Measurements from ENCODE around the gene SLC4A3.

SLC4A3 gene

GRCh38 chr2:219614076-219614860 is 13.2 kb upstream of the SLC4A3 start:
- no peak overlapping the region for H3K27ac ChIP-seq
- no peak for TF ChIP-seq CTCF (conservative IDR thresholded peaks at IDR 0.05)
- no peak for TF ChIP-seq ZFX (IDR thresholded peaks at IDR 0.05)

GRCh38 chr2:219615036-219615435 is 12.4 kb upstream of the SLC4A3 start:
- H3K27ac ChIP-seq = no peak overlapping the region
- TF ChIP-seq ZFX (IDR thresholded peaks at IDR 0.05) = no peak
- no peak for TF ChIP-seq CTCF (conservative IDR thresholded peaks at IDR 0.05)

- no peak overlapping the region for H3K27ac ChIP-seq
- no peak for TF ChIP-seq CTCF (conservative IDR thresholded peaks at IDR 0.05)
- no peak for TF ChIP-seq ZFX (IDR thresholded peaks at IDR 0.05)
Measured at GRCh38 chr2:219615894-219616293, 11.5 kb upstream of the SLC4A3 start.

DNA sequence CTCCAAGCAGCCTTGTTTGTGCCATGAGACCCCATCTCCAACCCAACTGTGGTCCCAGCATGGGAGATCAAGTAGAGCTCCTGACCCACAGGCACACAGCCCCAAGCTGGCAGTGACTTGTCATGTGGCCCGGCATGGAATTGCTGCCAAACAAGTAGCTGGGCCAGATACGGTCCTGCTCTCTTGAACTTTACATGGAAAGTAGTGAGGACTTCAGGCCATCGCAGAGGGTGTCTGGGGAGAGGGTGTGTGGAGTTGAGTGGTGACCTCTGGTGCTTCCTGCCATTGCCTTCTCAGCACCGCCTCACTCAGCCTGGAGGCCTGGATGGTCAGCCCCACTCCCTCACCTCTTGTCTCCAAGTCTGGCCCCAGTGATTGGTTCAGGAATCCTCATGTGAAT is 10.9 kb upstream of the SLC4A3 start:
- TF ChIP-seq ZFX (IDR thresholded peaks at IDR 0.05) = no peak
- TF ChIP-seq CTCF (conservative IDR thresholded peaks at IDR 0.05) = no peak
- no peak overlapping the region for H3K27ac ChIP-seq

DNA sequence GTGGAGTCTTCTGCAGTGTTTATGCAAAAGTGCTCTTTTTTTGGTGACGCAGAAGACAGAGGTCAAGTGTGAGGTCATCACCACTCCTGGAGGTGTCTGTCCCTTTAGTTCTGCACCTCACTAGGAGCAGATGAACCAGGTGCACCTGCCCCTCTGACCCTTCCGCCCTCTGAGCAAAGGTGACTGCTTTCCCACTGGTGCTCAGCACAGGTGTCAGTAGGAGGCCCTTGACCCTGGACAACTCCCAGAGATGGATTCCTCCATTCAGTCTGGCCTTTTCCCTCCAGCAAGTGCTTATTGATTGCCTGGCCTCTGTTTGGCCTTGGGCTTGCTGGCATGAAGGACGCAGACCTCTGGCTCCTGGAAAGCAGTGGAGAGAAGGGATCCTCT is 8.7 kb upstream of the SLC4A3 start:
- no peak for TF ChIP-seq ZFX (IDR thresholded peaks at IDR 0.05)
- TF ChIP-seq CTCF (conservative IDR thresholded peaks at IDR 0.05) = no peak
- H3K27ac ChIP-seq = no peak overlapping the region

- no peak overlapping the region for H3K27ac ChIP-seq
Measured at GRCh38 chr2:219619235-219619634, 8.2 kb upstream of the SLC4A3 start.

More at GRCh38 chr2:219619235-219619634, 8.2 kb upstream of the SLC4A3 start:
- no peak for TF ChIP-seq CTCF (conservative IDR thresholded peaks at IDR 0.05)
- no peak for TF ChIP-seq ZFX (IDR thresholded peaks at IDR 0.05)
